Measurements from ENCODE around the gene DPYSL5.

DNA sequence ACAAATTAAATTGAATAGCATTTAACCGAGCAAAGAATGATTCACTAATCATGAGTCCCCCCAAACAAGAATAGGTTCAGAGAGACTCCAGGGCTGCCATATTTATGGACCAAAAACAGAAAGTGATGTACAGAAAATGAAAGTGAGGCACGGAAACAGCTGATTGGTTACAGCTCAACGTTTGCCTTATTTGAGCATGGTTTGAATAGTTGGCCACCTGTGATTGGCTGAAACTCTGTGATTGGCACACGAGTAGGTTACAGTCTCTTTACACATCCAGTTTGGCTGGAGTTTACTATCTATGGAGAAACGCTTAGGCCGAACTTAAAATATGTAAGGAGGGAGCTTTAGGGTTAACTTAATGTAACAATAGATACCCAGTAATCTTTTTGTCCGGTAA lies 27.0 kb upstream of the DPYSL5 start:
- TF ChIP-seq CTCF (IDR thresholded peaks at IDR 0.05) (no peak), POLR2AphosphoS5 (IDR thresholded peaks at IDR 0.05) (no peak), EP300 (IDR thresholded peaks at IDR 0.05) (no peak), POLR2A (IDR thresholded peaks at IDR 0.05) (no peak)
